PC-9 (cell line): ENCODE results near the gene ABCG4.
A peak's percentile ranks its signal among the peaks of the same experiment; 100 is the strongest.

Experiments used
- CTCF ChIP-seq: fragments of 200-600 bp; sonication (generic); conservative IDR thresholded peaks from 2 replicates; pipeline ENCODE4 v1.6.1; 2017; ENCODE audit warnings: mixed run types, antibody characterized with exemption, mild to moderate bottlenecking, moderate library complexity
- EZH2 ChIP-seq: fragments of 200-600 bp; sonication (generic); IDR thresholded peaks from 2 replicates; pipeline ENCODE4 v1.8.0; 2017; ENCODE audit warnings: antibody characterized with exemption, low read depth

- TF ChIP-seq CTCF = 0 out of 2 replicates have a peak, but pooled peaks have one; percentile 5
- no peak for TF ChIP-seq EZH2
Observed at GRCh38 chr11:119206511-119207414, 57.9 kb downstream of the ABCG4 start.
